ENCODE measurements around the gene MRO.

MRO gene

GRCh38 chr18:50807176-50807575, 12.6 kb downstream of the MRO start:
- FAIRE-seq (peak; percentile 93), DNase-seq (ENCODE audit: insufficient read length, low spot score) (no peak)
- TF ChIP-seq CTCF (IDR thresholded peaks at IDR 0.05; ENCODE audit: insufficient read depth, missing control alignments) = no peak

GRCh38 chr18:50806208-50806616, 13.6 kb downstream of the MRO start:
- no peak for DNase-seq (ENCODE audit: insufficient read length, low spot score)
- no peak for FAIRE-seq
- no peak for TF ChIP-seq CTCF (IDR thresholded peaks at IDR 0.05; ENCODE audit: insufficient read depth, missing control alignments)

GRCh38 chr18:50805732-50806131, 14.1 kb downstream of the MRO start:
- FAIRE-seq (no peak), DNase-seq (ENCODE audit: insufficient read length, low spot score) (no peak)
- TF ChIP-seq CTCF (IDR thresholded peaks at IDR 0.05; ENCODE audit: insufficient read depth, missing control alignments) = no peak

GRCh38 chr18:50803592-50803991, 16.2 kb downstream of the MRO start:
- DNase-seq (ENCODE audit: insufficient read length, low spot score) (no peak), FAIRE-seq (no peak)
- TF ChIP-seq CTCF (IDR thresholded peaks at IDR 0.05; ENCODE audit: insufficient read depth, missing control alignments) = no peak

GRCh38 chr18:50802141-50802540, 17.7 kb downstream of the MRO start:
- no peak for FAIRE-seq
- no peak for DNase-seq (ENCODE audit: insufficient read length, low spot score)
- TF ChIP-seq CTCF (IDR thresholded peaks at IDR 0.05; ENCODE audit: insufficient read depth, missing control alignments) = no peak

- no peak for TF ChIP-seq CTCF (IDR thresholded peaks at IDR 0.05; ENCODE audit: insufficient read depth, missing control alignments)
- no peak for FAIRE-seq
- DNase-seq (ENCODE audit: insufficient read length, low spot score) = no peak
Observed at GRCh38 chr18:50797142-50797541, 22.7 kb downstream of the MRO start.

- FAIRE-seq (no peak), DNase-seq (ENCODE audit: insufficient read length, low spot score) (no peak)
- no peak for TF ChIP-seq CTCF (IDR thresholded peaks at IDR 0.05; ENCODE audit: insufficient read depth, missing control alignments)
Observed at GRCh38 chr18:50796495-50796894, 23.3 kb downstream of the MRO start.
